ENCODE results near the gene CABLES2. TPM values are rescaled to one million over a fixed set of nuclear protein-coding genes. Genes with fewer than 3 reads are reported as not detected.

CABLES2 gene
- total and polyA plus RNA-seq, 8 donors = 1.4 to 2.9 (median 1.9) TPM

GRCh38 chr20:62444286-62444685 lies 37.2 kb upstream of the CABLES2 start:
- Histone ChIP-seq H3K27ac (no peak overlapping the region), H3K9me3 (no peaks in the 10 kb centered on the region), H3K27me3 (no peaks in the 10 kb centered on the region), H3K4me1 (no peaks in the 10 kb centered on the region), H3K36me3 (no peaks in the 10 kb centered on the region), H3K4me3 (no peak overlapping the region)
- ATAC-seq = no peak
- intact Hi-C loops (cut with DNase I) = no loop called here
- no peak for FAIRE-seq
- DNase-seq = no peak
- WGBS, 2 donors = 81 to 89% methylated on average over 6 of the region's 6 CpGs
- TF ChIP-seq CTCF (IDR thresholded peaks at IDR 0.05) = no peak

- intact Hi-C loops (cut with DNase I) = no loop called here
- FAIRE-seq (no peak), DNase-seq (no peak), ATAC-seq (no peak)
- H3K4me1 ChIP-seq = no peaks in the 10 kb centered on the region
- H3K36me3 ChIP-seq = no peaks in the 10 kb centered on the region
- H3K27me3 ChIP-seq = no peaks in the 10 kb centered on the region
- H3K27ac ChIP-seq = no peak overlapping the region
- no peak for TF ChIP-seq CTCF (IDR thresholded peaks at IDR 0.05)
- no peaks in the 10 kb centered on the region for H3K9me3 ChIP-seq
- H3K4me3 ChIP-seq = no peak overlapping the region
- 76 to 86% methylated on average over 15 to 16 of the region's 16 CpGs for WGBS, 2 donors
Observed at GRCh38 chr20:62441987-62442539, 35.0 kb upstream of the CABLES2 start.

GRCh38 chr20:62439218-62439617 lies 32.1 kb upstream of the CABLES2 start:
- DNase-seq (no peak), ATAC-seq (no peak), FAIRE-seq (no peak)
- intact Hi-C loops (cut with DNase I) = loop anchor here in 1 of 3 donors (10.0 kb wide), 1 partner anchor 56 kb away; no protein-coding TSS in a partner anchor
- WGBS, 2 donors = 61 to 77% methylated on average over 5 of the region's 5 CpGs
- Histone ChIP-seq H3K4me3 (no peak overlapping the region), H3K4me1 (no peaks in the 10 kb centered on the region), H3K9me3 (no peaks in the 10 kb centered on the region), H3K27me3 (no peaks in the 10 kb centered on the region), H3K27ac (no peak overlapping the region), H3K36me3 (no peaks in the 10 kb centered on the region)
- TF ChIP-seq CTCF (IDR thresholded peaks at IDR 0.05) = no peak

- Histone ChIP-seq H3K36me3 (no peaks in the 10 kb centered on the region), H3K4me1 (no peaks in the 10 kb centered on the region), H3K27ac (no peak overlapping the region), H3K9me3 (no peaks in the 10 kb centered on the region), H3K27me3 (no peaks in the 10 kb centered on the region), H3K4me3 (no peak overlapping the region)
- intact Hi-C loops (cut with DNase I) = loop anchor here in 1 of 3 donors (10.0 kb wide), 1 partner anchor 57 kb away; no protein-coding TSS in a partner anchor
- DNase-seq (no peak), FAIRE-seq (no peak), ATAC-seq (no peak)
- no peak for TF ChIP-seq CTCF (IDR thresholded peaks at IDR 0.05)
- WGBS, 2 donors = 77 to 82% methylated on average over 23 to 24 of the region's 24 CpGs
Observed at GRCh38 chr20:62437927-62438326, 30.8 kb upstream of the CABLES2 start.

GRCh38 chr20:62437496-62437895 lies 30.4 kb upstream of the CABLES2 start:
- TF ChIP-seq CTCF (IDR thresholded peaks at IDR 0.05) = no peak
- DNase-seq (no peak), ATAC-seq (no peak), FAIRE-seq (no peak)
- H3K27me3 ChIP-seq = no peaks in the 10 kb centered on the region
- no peaks in the 10 kb centered on the region for H3K36me3 ChIP-seq
- no peak overlapping the region for H3K4me3 ChIP-seq
- no peaks in the 10 kb centered on the region for H3K9me3 ChIP-seq
- WGBS, 2 donors = 67 to 75% methylated on average over 12 of the region's 12 CpGs
- H3K4me1 ChIP-seq = no peaks in the 10 kb centered on the region
- H3K27ac ChIP-seq = no peak overlapping the region
- intact Hi-C loops (cut with DNase I) = loop anchor here in 1 of 3 donors (10.0 kb wide), 1 partner anchor 57 kb away; no protein-coding TSS in a partner anchor

Measured in pancreas (tissue), 10 donors.